ENCODE data around the gene HIVEP1.

DNA sequence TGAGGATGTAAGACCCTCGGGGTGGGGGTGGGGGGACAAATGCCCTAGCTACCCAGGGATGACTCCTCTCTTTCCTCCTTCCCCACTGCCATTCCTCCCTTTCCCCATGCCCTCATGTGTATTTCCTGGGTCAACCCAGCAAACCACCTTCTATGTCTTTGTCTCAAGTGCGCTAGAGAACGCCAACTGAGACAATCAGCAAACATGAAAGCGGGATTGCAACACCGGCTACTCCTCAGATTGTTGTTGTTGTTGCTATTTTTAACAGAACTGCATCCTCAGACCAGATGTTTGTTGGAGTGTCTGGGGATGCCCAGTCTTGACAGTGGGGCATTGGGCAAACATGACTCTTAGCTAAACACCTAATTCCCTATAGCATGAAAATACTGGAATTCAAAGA, 39.3 kb upstream of the HIVEP1 start:
- no peak for TF ChIP-seq CTCF (IDR thresholded peaks at IDR 0.05)
- no peak for TF ChIP-seq POLR2A (IDR thresholded peaks at IDR 0.05)
